ENCODE measurements around the gene IL3RA. TPM values are rescaled to one million over a fixed set of nuclear protein-coding genes. Genes with fewer than 3 reads are reported as not detected.
A peak's percentile ranks its signal among the peaks of the same experiment; 100 is the strongest.

The IL3RA gene
- total and polyA plus RNA-seq, 2 of the 8 experiments (the other 6 are each of a cell fraction or from before 2014, with no cell fraction given), result 0.11 TPM; not detected in 1

DNA sequence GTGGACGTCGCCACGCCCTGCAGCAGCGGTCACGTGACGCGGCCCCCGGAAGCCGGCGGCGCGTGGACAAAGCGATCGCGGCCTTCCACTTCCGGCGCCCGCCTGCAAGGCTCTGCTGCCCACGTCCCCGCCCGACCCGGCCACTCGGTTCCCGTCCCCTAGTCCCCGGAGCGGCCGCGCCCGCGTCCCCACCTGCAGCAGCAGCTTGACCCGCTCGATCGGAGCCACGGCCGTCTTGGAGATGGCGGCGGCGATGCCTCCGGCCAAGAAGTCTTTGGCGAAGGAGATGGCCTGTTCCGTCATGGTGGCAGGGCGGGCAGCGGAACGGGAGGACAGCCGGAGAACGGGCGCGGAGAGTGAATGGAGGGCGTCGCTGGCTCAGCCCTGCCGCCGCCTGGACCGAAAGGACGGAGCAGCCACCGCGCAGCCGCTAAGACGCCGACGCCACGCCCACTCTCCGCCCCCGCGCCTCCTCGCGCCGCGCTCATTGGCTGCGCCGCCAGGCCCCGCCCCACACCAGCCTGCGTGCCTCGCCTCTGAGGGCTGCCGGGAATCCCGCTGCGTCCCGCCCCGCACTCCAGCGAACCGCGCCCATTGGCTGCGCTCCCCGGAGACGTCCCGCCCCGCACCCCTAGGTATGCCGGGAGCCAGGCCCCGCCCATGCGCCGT, 55.3 kb downstream of the IL3RA start, which contains the start of gene SLC25A6 (continued):
- TF ChIP-seq, protein P1, sequence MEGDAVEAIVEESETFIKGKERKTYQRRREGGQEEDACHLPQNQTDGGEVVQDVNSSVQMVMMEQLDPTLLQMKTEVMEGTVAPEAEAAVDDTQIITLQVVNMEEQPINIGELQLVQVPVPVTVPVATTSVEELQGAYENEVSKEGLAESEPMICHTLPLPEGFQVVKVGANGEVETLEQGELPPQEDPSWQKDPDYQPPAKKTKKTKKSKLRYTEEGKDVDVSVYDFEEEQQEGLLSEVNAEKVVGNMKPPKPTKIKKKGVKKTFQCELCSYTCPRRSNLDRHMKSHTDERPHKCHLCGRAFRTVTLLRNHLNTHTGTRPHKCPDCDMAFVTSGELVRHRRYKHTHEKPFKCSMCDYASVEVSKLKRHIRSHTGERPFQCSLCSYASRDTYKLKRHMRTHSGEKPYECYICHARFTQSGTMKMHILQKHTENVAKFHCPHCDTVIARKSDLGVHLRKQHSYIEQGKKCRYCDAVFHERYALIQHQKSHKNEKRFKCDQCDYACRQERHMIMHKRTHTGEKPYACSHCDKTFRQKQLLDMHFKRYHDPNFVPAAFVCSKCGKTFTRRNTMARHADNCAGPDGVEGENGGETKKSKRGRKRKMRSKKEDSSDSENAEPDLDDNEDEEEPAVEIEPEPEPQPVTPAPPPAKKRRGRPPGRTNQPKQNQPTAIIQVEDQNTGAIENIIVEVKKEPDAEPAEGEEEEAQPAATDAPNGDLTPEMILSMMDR (IDR thresholded peaks at IDR 0.05; ENCODE audit: control extremely low read depth in 1 of 3, insufficient read depth in 1 of 3, low read depth in 1 of 3, low read length in 3 of 3), result no peak
- TF ChIP-seq ASH2L (IDR thresholded peaks at IDR 0.05; ENCODE audit: low read length) (peak; percentile 18), SP4 (IDR thresholded peaks at IDR 0.05; ENCODE audit: low read length) (no peak), SIRT6 (IDR thresholded peaks at IDR 0.05; ENCODE audit: low read length) (no peak), POLR2A (IDR thresholded peaks at IDR 0.05; ENCODE audit: control extremely low read depth in 1 of 2, low read depth in 2 of 2, low read length in 2 of 2) (peak in 1 of 2 experiments; percentile 94; a peak in 2 of 3 replicates), RFX5 (IDR thresholded peaks at IDR 0.05; ENCODE audit: borderline replicate concordance, low read depth, low read length) (no peak), ATF3 (IDR thresholded peaks at IDR 0.05; ENCODE audit: insufficient read depth, low read depth, low read length) (peak; percentile 84), SIX5 (IDR thresholded peaks at IDR 0.05; ENCODE audit: low read depth, low read length) (no peak), YY1 (IDR thresholded peaks at IDR 0.05; ENCODE audit: low read depth, low read length) (peak; percentile 18; the same call in 1 of the 2 replicates), SIN3A (conservative IDR thresholded peaks at IDR 0.05 in 1 of 2, IDR thresholded peaks at IDR 0.05 in 1 of 2; ENCODE audit: low read depth in 1 of 2, low read length in 2 of 2) (no peak), E2F6 (IDR thresholded peaks at IDR 0.05) (no peak), TBP (IDR thresholded peaks at IDR 0.05; ENCODE audit: low read depth, low read length) (peak; percentile 93), NRF1 (IDR thresholded peaks at IDR 0.05; ENCODE audit: low read depth, low read length) (peak; percentile 15; the same call in 1 of the 2 replicates), EGR1 (IDR thresholded peaks at IDR 0.05; ENCODE audit: borderline replicate concordance, low read depth, low read length) (peak; percentile 99), GTF2F1 (IDR thresholded peaks at IDR 0.05; ENCODE audit: borderline replicate concordance, low read depth, low read length) (peak; percentile 77; the same call in 1 of the 2 replicates), RAD21 (IDR thresholded peaks at IDR 0.05 in 1 of 2, conservative IDR thresholded peaks at IDR 0.05 in 1 of 2; ENCODE audit: low read depth in 2 of 2, low read length in 2 of 2) (peak in 1 of 2 experiments; percentile 23; a peak in 1 of 4 replicates), BCL11A (IDR thresholded peaks at IDR 0.05; ENCODE audit: low read depth in 2 of 2, low read length in 2 of 2) (no peak), CEBPB (IDR thresholded peaks at IDR 0.05; ENCODE audit: low read depth, low read length) (no peak), POU5F1 (IDR thresholded peaks at IDR 0.05; ENCODE audit: low read depth, low read length) (no peak)

Data from H1 (cell line).